C4-2B (cell line): ENCODE data around the gene INPP4B.

Experiments used
- CTCF ChIP-seq: fragments of 450-650 bp; conservative IDR thresholded peaks from 2 replicates; pipeline ENCODE4 v1.5.1; 2017; ENCODE audit warnings: mild to moderate bottlenecking
- ZFX ChIP-seq: fragments of 450-650 bp; IDR thresholded peaks from 2 replicates; pipeline ENCODE4 v1.6.1; 2017

GRCh38 chr4:142291299-142292050 lies 554.6 kb downstream of the INPP4B start:
- TF ChIP-seq CTCF (no peak), ZFX (no peak)
